OCI-LY3 (cell line): ENCODE data around the gene RREB1.

Experiments
- H2AFZ ChIP-seq: fragments of 200-600, 300-600 bp; shearing (Covaris generic); 2 replicates; pipeline ENCODE4 v1.6.0; 2014; ENCODE audit warnings: antibody characterized with exemption, low read depth, low read length
- H3K27ac ChIP-seq: fragments of 200-600, 300-600 bp; sonication (generic); 2 replicates; pipeline ENCODE4 v1.5.1; 2014; ENCODE audit warnings: mild to moderate bottlenecking, low read length, moderate library complexity, mixed read lengths
- H3K27me3 ChIP-seq: fragments of 200-600, 300-600 bp; sonication (generic); 2 replicates; pipeline ENCODE4 v1.6.1; 2014; ENCODE audit warnings: low read depth, low read length, mixed read lengths
- H3K36me3 ChIP-seq: fragments of 200-600, 300-600 bp; sonication (generic); replicated peaks from 2 replicates; pipeline ENCODE3; 2014; ENCODE audit warnings: low read depth, low read length, mixed read lengths
- H3K4me1 ChIP-seq: fragments of 300-600, 200-600 bp; sonication (generic); 2 replicates; pipeline ENCODE4 v1.6.1; 2014; ENCODE audit warnings: low read length, mixed read lengths
- H3K4me2 ChIP-seq: fragments of 200-600, 300-600 bp; sonication (generic); 2 replicates; pipeline ENCODE4 v1.6.1; 2014; ENCODE audit warnings: low read length, mixed read lengths
- H3K4me3 ChIP-seq: fragments of 300-600, 200-600 bp; sonication (generic); 2 replicates; pipeline ENCODE4 v1.5.1; 2014; ENCODE audit warnings: antibody characterized with exemption, mild to moderate bottlenecking, low read length, moderate library complexity
- H3K79me2 ChIP-seq: fragments of 300-600, 200-600 bp; shearing (Covaris generic); 2 replicates; pipeline ENCODE4 v1.6.1; 2014; ENCODE audit warnings: mild to moderate bottlenecking, low read length, mixed read lengths
- H3K9ac ChIP-seq: fragments of 300-600, 200-600 bp; shearing (Covaris generic); 2 replicates; pipeline ENCODE4 v1.6.0; 2014; ENCODE audit warnings: mild to moderate bottlenecking, low read length, moderate library complexity
- H3K9me3 ChIP-seq: fragments of 200-600, 300-600 bp; shearing (Covaris generic); 2 replicates; pipeline ENCODE4 v1.6.1; 2014; ENCODE audit warnings: low read length, mixed read lengths; ENCODE audit not compliant: insufficient read depth
- H4K20me1 ChIP-seq: fragments of 200-600, 300-600 bp; sonication (generic); 2 replicates; pipeline ENCODE4 v1.6.1; 2016; ENCODE audit warnings: low read length, mixed read lengths; ENCODE audit not compliant: insufficient read depth
- CTCF ChIP-seq: fragments of 200-600, 300-600 bp; sonication (generic); IDR thresholded peaks from 2 replicates; pipeline ENCODE4 v1.5.1; 2014; ENCODE audit warnings: antibody characterized with exemption, low read length, low read depth
- EZH2phosphoT487 ChIP-seq: fragments of 200-600 bp; shearing (Covaris generic); IDR thresholded peaks from 2 replicates; pipeline ENCODE4 v1.6.1; 2018; ENCODE audit warnings: antibody characterized with exemption, mixed run types, low read depth

The RREB1 gene

GRCh38 chr6:7235712-7236305 is 128.0 kb downstream of the RREB1 start:
- Histone ChIP-seq H3K36me3 (peaks cover 11% of the 10 kb centered on the region), H3K27me3 (no peaks in the 10 kb centered on the region), H3K9me3 (no peaks in the 10 kb centered on the region), H3K4me2 (peak overlapping the region; percentile 56), H3K79me2 (peaks cover 9% of the 10 kb centered on the region), H2AFZ (no peak overlapping the region), H3K27ac (peak overlapping the region; percentile 63), H3K4me1 (peaks cover 48% of the 10 kb centered on the region), H3K9ac (peak overlapping the region; percentile 39; the same call in 1 of the 2 replicates), H3K4me3 (peak overlapping the region; percentile 26; the same call in 1 of the 2 replicates), H4K20me1 (peaks cover 13% of the 10 kb centered on the region)
- TF ChIP-seq CTCF (no peak), EZH2phosphoT487 (no peak)

- Histone ChIP-seq H3K27me3 (no peaks in the 10 kb centered on the region), H4K20me1 (peaks cover 18% of the 10 kb centered on the region), H3K4me2 (peak overlapping the region; percentile 56), H2AFZ (no peak overlapping the region), H3K9me3 (no peaks in the 10 kb centered on the region), H3K27ac (peak overlapping the region; percentile 63), H3K36me3 (peaks cover 14% of the 10 kb centered on the region), H3K9ac (peak overlapping the region; percentile 39; the same call in 1 of the 2 replicates), H3K4me1 (peaks cover 54% of the 10 kb centered on the region), H3K4me3 (peak overlapping the region; percentile 26; the same call in 1 of the 2 replicates), H3K79me2 (peaks cover 9% of the 10 kb centered on the region)
- TF ChIP-seq EZH2phosphoT487 (no peak), CTCF (no peak)
Measured at GRCh38 chr6:7236306-7237209, 128.8 kb downstream of the RREB1 start.

- peaks cover 11% of the 10 kb centered on the region for H3K36me3 ChIP-seq
- H3K4me3 ChIP-seq: no peak overlapping the region
- H3K4me2 ChIP-seq: no peak overlapping the region
- TF ChIP-seq CTCF: no peak
- TF ChIP-seq EZH2phosphoT487: no peak
- peaks cover 9% of the 10 kb centered on the region for H3K79me2 ChIP-seq
- no peak overlapping the region for H2AFZ ChIP-seq
- H3K27ac ChIP-seq: no peak overlapping the region
- peaks cover 25% of the 10 kb centered on the region for H4K20me1 ChIP-seq
- no peak overlapping the region for H3K9ac ChIP-seq
- peaks cover 66% of the 10 kb centered on the region for H3K4me1 ChIP-seq
- no peaks in the 10 kb centered on the region for H3K27me3 ChIP-seq
- H3K9me3 ChIP-seq: no peaks in the 10 kb centered on the region
Measured at GRCh38 chr6:7237653-7238188, 130.0 kb downstream of the RREB1 start.

GRCh38 chr6:7238526-7238899 is 130.8 kb downstream of the RREB1 start:
- H3K9me3 ChIP-seq: no peaks in the 10 kb centered on the region
- peaks cover 30% of the 10 kb centered on the region for H4K20me1 ChIP-seq
- H3K4me1 ChIP-seq: peaks cover 68% of the 10 kb centered on the region
- H3K79me2 ChIP-seq: peaks cover 9% of the 10 kb centered on the region
- H3K9ac ChIP-seq: no peak overlapping the region
- H3K4me2 ChIP-seq: no peak overlapping the region
- no peak overlapping the region for H3K27ac ChIP-seq
- H3K36me3 ChIP-seq: peaks cover 11% of the 10 kb centered on the region
- TF ChIP-seq CTCF (no peak), EZH2phosphoT487 (no peak)
- H2AFZ ChIP-seq: no peak overlapping the region
- H3K27me3 ChIP-seq: no peaks in the 10 kb centered on the region
- no peak overlapping the region for H3K4me3 ChIP-seq
